Stomach (tissue), 4 donors: Measurements from ENCODE around the gene TMA7B.

Experiments
- CTCF ChIP-seq, 7 experiments: fragments of 450-650 bp in 4 of 7; fragments of 200-600 bp in 3 of 7; sonication (generic) in 3 of 7; IDR thresholded peaks; one replicate each; pipeline ENCODE4 v1.5.1; 2016 to 2019; ENCODE audit warnings: antibody characterized with exemption in 7 of 7, control low read depth in 2 of 7, mild to moderate bottlenecking in 1 of 7
- EP300 ChIP-seq: sonication (generic); formaldehyde crosslinking; IDR thresholded peaks from one replicate; pipeline ENCODE4 v1.6.1; 2017; ENCODE audit warnings: antibody characterized with exemption
- POLR2A ChIP-seq, 4 donors: fragments of 450-650 bp; IDR thresholded peaks; one replicate each; pipeline ENCODE4 v1.6.1; 2016; ENCODE audit warnings: antibody characterized with exemption in 4 of 4, control low read depth in 2 of 4, mild to moderate bottlenecking in 1 of 4, moderate library complexity in 1 of 4
- POLR2AphosphoS5 ChIP-seq, 3 donors: sonication (generic); formaldehyde crosslinking; IDR thresholded peaks; one replicate each; pipeline ENCODE4 v1.6.1; 2016; ENCODE audit warnings: antibody characterized with exemption in 3 of 3

- no peak for TF ChIP-seq CTCF (IDR thresholded peaks at IDR 0.05)
- no peak for TF ChIP-seq EP300
- TF ChIP-seq POLR2A (IDR thresholded peaks at IDR 0.05): no peak
- no peak for TF ChIP-seq POLR2AphosphoS5 (IDR thresholded peaks at IDR 0.05)
These were observed 13.5 kb downstream of the TMA7B start for GRCh38 chr22:39973656-39974055.
